ENCODE results near the gene RAD52. TPM values are rescaled to one million over a fixed set of nuclear protein-coding genes. Genes with fewer than 3 reads are reported as not detected.
A peak's percentile ranks its signal among the peaks of the same experiment; 100 is the strongest.

RAD52 gene
- polyA plus RNA-seq, 1 donor from 2014 or later: 25.5 TPM

DNA sequence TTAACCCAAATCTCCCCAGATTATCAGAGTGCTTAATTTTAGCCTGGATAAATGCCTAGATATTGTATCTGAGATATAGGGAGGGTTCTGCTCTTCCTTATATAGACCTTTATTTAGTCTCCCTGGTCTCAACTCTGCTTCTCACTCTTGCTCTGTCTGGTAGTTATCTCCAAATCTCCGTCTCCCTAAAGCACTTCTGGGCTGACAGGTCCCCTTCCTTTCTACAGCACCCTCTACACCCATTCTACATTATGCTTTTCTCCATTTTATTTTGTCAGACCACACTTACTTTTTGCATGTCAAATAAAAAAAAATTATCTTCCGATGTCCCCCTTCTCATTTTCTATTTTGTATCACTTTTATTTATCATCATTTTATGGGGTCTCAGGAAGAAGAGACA is 39.6 kb upstream of the RAD52 start:
- H3K4me3 ChIP-seq (ENCODE audit: low read length): peak overlapping the region; percentile 75

GRCh38 chr12:988646-989045 is 39.2 kb upstream of the RAD52 start:
- H3K4me2 ChIP-seq (ENCODE audit: low read length): peak overlapping the region; percentile 93
- H2AFZ ChIP-seq (ENCODE audit: low read depth, low read length): no peak overlapping the region
- TF ChIP-seq CTCF (IDR thresholded peaks at IDR 0.05; ENCODE audit: poor library complexity, severe bottlenecking): no peak
- no peak for TF ChIP-seq MXI1 (conservative IDR thresholded peaks at IDR 0.05; ENCODE audit: poor library complexity, severe bottlenecking)
- TF ChIP-seq TAF1 (IDR thresholded peaks at IDR 0.05; ENCODE audit: low read depth): no peak
- TF ChIP-seq EP300 (conservative IDR thresholded peaks at IDR 0.05; ENCODE audit: poor library complexity, severe bottlenecking): no peak
- TF ChIP-seq POLR2AphosphoS5 (IDR thresholded peaks at IDR 0.05): no peak
- no peak for TF ChIP-seq SMC3 (conservative IDR thresholded peaks at IDR 0.05; ENCODE audit: poor library complexity)
- no peak for TF ChIP-seq RAD21 (conservative IDR thresholded peaks at IDR 0.05)

More for the DNA sequence above, 39.6 kb upstream of the RAD52 start:
- TF ChIP-seq EP300 (conservative IDR thresholded peaks at IDR 0.05; ENCODE audit: poor library complexity, severe bottlenecking) (no peak), EZH2 (IDR thresholded peaks at IDR 0.05; ENCODE audit: borderline replicate concordance, insufficient read depth, low read length, poor library complexity, severe bottlenecking) (no peak), CTCF (IDR thresholded peaks at IDR 0.05; ENCODE audit: poor library complexity, severe bottlenecking) (no peak), MXI1 (conservative IDR thresholded peaks at IDR 0.05; ENCODE audit: poor library complexity, severe bottlenecking) (no peak), REST (IDR thresholded peaks at IDR 0.05; ENCODE audit: borderline replicate concordance) (no peak), TAF1 (IDR thresholded peaks at IDR 0.05; ENCODE audit: low read depth) (no peak), RAD21 (conservative IDR thresholded peaks at IDR 0.05) (no peak), SMC3 (conservative IDR thresholded peaks at IDR 0.05; ENCODE audit: poor library complexity) (no peak), POLR2AphosphoS5 (IDR thresholded peaks at IDR 0.05) (no peak)
- Histone ChIP-seq H3K27me3 (ENCODE audit: insufficient read depth, low read depth, low read length) (no peaks in the 10 kb centered on the region), H4K20me1 (ENCODE audit: insufficient read depth) (no peaks in the 10 kb centered on the region), H3K36me3 (ENCODE audit: insufficient read depth, low read length) (no peaks in the 10 kb centered on the region), H3K27ac (ENCODE audit: low read length) (no peak overlapping the region), H3K9me3 (ENCODE audit: low read length) (no peaks in the 10 kb centered on the region), H3K79me2 (replicated peaks; ENCODE audit: insufficient read depth, low read length) (peaks cover 33% of the 10 kb centered on the region), H3F3A (ENCODE audit: insufficient read depth, low read length, poor library complexity, severe bottlenecking) (no peaks in the 10 kb centered on the region), H2AFZ (ENCODE audit: low read depth, low read length) (no peak overlapping the region), H3K9me2 (ENCODE audit: insufficient read depth, low read length) (no peaks in the 10 kb centered on the region), H3K4me2 (ENCODE audit: low read length) (peak overlapping the region; percentile 93), H3K9ac (ENCODE audit: low read length) (peak overlapping the region; percentile 93)

More at GRCh38 chr12:988646-989045, 39.2 kb upstream of the RAD52 start:
- no peaks in the 10 kb centered on the region for H3K9me3 ChIP-seq (ENCODE audit: low read length)
- H3K9ac ChIP-seq (ENCODE audit: low read length): peak overlapping the region; percentile 18
- no peaks in the 10 kb centered on the region for H3K9me2 ChIP-seq (ENCODE audit: insufficient read depth, low read length)
- H3K27me3 ChIP-seq (ENCODE audit: insufficient read depth, low read depth, low read length): no peaks in the 10 kb centered on the region
- no peaks in the 10 kb centered on the region for H3K36me3 ChIP-seq (ENCODE audit: insufficient read depth, low read length)
- no peaks in the 10 kb centered on the region for H3F3A ChIP-seq (ENCODE audit: insufficient read depth, low read length, poor library complexity, severe bottlenecking)
- H3K27ac ChIP-seq (ENCODE audit: low read length): no peak overlapping the region
- H4K20me1 ChIP-seq (ENCODE audit: insufficient read depth): no peaks in the 10 kb centered on the region
- peak overlapping the region; percentile 75 for H3K4me3 ChIP-seq (ENCODE audit: low read length)
- H3K79me2 ChIP-seq (replicated peaks; ENCODE audit: insufficient read depth, low read length): peaks cover 31% of the 10 kb centered on the region

All from neural cell (in vitro differentiated cells).